HG02642 (cell line): Measurements from ENCODE around the gene MAP3K19.
A peak's percentile ranks its signal among the peaks of the same experiment; 100 is the strongest.
"Not testable (repeated sequence)": the region's sequence is repeated elsewhere in the genome, so short reads cannot be mapped to it uniquely, and the experiment has no call there.

Source experiments
- ATAC-seq: cut with Tn5 transposase; IDR thresholded peaks from one replicate; pipeline ENCODE4 v1.9.1; 2021; ENCODE audit warnings: mild to moderate bottlenecking; ENCODE audit not compliant: unreplicated experiment, poor library complexity

MAP3K19 gene

GRCh38 chr2:135004005-135004746, 43.1 kb downstream of the MAP3K19 start:
- ATAC-seq: peak; percentile 91

DNA sequence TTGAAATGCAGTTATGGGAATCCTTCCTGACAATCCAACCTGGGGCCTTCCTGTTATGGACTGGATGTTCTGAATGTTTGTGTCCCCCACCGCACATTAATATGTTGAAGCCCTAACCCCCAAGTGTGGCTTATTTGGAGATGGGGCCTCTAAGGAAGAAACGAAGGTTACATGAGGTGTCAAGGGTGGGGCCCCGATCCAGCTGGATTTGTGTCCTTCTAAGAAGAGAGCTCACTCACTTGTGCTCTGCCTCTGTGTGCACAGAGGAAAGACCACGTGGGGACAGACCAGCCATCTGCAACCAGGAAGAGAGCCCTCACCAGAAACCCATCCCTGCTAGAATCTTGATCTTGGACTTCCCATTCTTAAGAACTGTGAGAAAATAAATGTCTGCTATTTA, 44.4 kb downstream of the MAP3K19 start:
- ATAC-seq: no peak

GRCh38 chr2:134999521-134999920, 47.7 kb downstream of the MAP3K19 start:
- no peak for ATAC-seq

- ATAC-seq: no peak
Measured at GRCh38 chr2:134988994-134989605, 58.1 kb downstream of the MAP3K19 start.

- ATAC-seq: no peak
Measured at GRCh38 chr2:134985061-134985460, 62.2 kb downstream of the MAP3K19 start.

- ATAC-seq: no peak
Measured at GRCh38 chr2:134982603-134983002, 64.6 kb downstream of the MAP3K19 start.

DNA sequence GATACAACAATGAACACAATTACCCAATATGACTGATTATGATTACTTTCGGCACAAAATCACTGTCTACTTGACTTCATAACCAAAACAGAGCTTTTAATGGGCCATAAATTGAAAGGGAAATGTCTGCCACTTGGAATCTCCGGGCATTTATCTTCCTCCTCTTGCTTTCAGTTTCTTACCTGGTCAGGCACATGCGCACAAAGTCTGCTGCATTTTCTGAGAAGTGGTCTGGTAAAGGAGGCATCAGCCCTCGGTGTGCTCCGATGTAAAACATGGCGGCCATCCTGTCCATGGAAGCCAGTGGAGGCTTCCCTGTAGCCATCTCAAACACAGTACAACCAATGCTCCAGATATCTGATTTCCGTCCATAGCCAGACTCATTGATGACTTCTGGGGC, 66.6 kb downstream of the MAP3K19 start:
- no peak for ATAC-seq

GRCh38 chr2:134979221-134979620, 68.0 kb downstream of the MAP3K19 start:
- ATAC-seq: no peak

GRCh38 chr2:134977104-134977503, 70.1 kb downstream of the MAP3K19 start:
- ATAC-seq: not testable (repeated sequence)

- ATAC-seq: no peak
Measured at GRCh38 chr2:134976074-134976702, 71.1 kb downstream of the MAP3K19 start.

GRCh38 chr2:134975281-134976009, 71.8 kb downstream of the MAP3K19 start:
- ATAC-seq: no peak

- ATAC-seq: no peak
Measured at GRCh38 chr2:134973241-134974138, 73.8 kb downstream of the MAP3K19 start.

DNA sequence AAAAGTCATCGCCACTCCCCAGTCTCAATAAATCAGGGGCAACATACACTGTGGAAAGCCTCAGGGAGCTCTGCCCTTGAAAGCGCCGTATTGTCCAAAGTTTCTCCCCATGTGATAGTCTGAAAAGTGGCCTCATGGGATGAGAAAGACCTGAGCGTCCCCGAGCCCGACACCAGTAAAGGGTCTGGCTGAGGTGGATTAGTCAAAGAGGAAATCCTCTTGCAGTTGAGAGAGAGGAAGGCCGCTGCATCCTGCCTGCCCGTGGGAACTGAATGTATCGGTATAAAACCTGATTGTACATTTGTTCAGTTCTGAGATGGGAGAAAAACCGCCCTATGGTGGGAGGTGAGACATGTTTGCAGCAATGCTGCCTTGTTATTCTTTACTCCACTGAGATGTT, 80.1 kb downstream of the MAP3K19 start:
- ATAC-seq: not testable (repeated sequence)

GRCh38 chr2:134957477-134957876, 89.8 kb downstream of the MAP3K19 start:
- ATAC-seq: no peak

DNA sequence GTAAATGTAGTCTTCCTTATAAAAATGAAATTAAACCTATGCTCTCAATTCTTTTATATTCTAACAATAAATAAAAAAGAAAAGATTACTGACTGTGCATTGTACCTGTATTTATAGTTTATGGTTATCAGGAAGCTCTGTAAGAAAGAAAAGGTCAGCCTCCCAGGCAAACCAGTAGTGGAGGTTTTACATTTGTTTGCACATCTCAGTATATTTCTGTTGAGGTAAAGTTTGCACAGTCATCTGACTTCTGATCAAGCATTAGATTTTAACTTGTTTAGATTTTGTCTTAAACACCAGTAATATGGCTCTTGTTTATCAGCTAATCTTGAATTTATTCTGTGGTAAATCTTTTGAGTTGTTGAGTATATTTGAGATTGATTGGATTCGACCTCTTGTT, 91.5 kb downstream of the MAP3K19 start:
- no peak for ATAC-seq

DNA sequence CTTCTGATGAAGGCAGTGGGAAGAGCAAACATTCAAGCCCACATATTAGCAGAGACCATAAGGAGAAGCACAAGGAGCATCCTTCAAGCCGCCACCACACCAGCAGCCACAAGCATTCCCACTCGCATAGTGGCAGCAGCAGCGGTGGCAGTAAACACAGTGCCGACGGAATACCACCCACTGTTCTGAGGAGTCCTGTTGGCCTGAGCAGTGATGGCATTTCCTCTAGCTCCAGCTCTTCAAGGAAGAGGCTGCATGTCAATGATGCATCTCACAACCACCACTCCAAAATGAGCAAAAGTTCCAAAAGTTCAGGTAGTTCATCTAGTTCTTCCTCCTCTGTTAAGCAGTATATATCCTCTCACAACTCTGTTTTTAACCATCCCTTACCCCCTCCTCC, 93.2 kb downstream of the MAP3K19 start:
- ATAC-seq: no peak

- ATAC-seq: no peak
Measured at GRCh38 chr2:134952608-134953007, 94.6 kb downstream of the MAP3K19 start.

- no peak for ATAC-seq
Measured at GRCh38 chr2:134950886-134951285, 96.4 kb downstream of the MAP3K19 start.

- no peak for ATAC-seq
Measured at GRCh38 chr2:134949981-134950708, 97.1 kb downstream of the MAP3K19 start.
